Measurements from ENCODE around the gene ROR1.
A peak's percentile ranks its signal among the peaks of the same experiment; 100 is the strongest.

The ROR1 gene

DNA sequence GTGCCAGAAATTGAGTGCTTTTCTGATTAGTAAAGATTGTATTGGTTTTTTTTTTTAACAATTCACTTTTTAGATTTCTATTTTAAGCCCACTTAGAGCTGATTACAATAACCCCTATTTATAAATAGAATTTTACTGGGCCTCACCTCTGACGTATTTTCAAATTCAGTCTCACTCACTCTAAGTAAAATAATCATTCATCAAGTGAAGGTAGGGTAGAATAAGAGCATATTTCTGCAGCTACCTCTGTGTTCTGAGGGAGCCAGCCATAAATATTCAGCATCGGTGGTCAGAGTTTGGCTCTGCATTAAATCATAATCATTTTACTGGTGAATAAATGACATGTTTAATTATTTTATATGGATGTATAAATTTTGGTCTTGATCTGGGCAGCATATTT lies 333.8 kb downstream of the ROR1 start:
- DNase-seq (ENCODE audit: low read depth), result no peak

DNA sequence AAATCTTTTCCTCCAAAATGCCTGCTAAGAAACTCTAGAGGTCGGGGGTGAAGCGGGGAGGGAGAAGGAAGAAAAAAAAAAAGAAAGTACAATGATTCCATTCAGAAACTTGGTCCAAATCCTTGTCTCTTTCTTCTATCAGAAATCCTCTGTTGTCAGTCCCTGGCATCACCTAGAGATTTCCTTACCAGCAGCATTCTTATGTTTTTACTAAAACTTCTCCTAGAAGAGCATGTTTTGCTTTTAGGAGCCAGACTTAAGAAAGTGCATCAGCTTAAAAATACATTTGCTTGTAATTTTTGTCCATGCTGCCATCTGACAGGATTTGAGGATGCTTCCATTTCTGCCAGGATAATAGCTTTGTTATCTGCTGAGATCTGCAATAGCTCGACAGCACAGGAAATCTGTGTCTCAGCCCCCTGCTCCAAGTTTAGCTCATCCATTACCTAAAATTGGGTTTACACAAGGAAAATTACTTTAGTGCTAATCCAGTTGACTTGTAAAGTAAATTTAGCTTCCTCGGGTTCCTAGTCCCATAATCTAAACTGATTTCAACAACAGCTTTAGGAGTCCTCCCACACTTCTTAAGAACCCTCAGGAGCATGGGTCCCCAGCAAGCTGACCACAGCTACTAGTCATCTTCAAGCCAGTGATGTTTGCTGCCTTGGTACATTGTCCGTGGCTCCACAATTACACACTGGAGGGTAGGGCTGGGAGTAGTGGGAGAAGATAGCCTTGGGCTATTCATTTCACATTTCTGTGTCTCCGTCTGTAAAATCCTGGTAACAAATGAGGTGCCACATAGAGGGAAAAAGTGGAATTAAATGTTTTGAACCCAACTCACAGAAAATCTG lies 337.3 kb downstream of the ROR1 start:
- DNase-seq (ENCODE audit: low read depth), result no peak

DNA sequence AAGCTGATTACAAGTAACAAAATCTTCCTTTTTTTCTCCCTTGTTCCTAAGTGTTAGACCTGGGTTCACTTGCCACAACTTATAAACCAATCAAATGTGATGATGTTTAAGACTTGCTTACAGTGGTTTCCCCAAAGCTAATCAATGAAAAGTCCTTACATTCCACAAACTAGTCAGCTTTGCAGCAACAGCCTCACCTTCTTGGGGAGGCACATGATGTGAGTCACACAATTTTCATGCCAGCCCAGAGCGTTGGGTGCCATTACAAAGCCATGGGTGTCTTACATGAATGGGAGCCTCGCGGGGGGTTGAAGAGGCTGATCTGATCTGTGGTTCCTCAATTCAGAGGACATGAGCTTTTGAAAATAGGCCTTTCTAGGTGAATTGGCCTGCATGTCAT lies 338.0 kb downstream of the ROR1 start:
- DNase-seq (ENCODE audit: low read depth), result no peak

DNA sequence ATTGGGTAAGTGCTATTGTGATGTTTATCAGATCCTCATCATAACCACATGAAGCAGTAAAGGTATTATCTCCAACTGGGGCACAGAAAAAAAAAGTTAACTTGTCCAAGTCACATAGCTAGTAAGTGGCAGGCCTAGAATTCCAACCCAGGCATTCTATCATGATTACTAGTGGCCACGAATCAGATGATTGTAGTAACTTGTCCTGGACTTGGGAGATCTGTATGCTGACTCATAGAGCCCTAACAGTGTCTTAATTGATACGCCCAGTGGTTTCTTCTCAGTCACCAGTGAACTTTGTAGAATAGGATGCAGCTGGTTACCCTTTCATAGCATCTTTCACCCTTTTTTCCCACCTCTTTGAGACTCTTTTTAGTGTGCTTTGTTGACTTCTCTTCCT lies 338.5 kb downstream of the ROR1 start:
- DNase-seq (ENCODE audit: low read depth), result no peak

DNA sequence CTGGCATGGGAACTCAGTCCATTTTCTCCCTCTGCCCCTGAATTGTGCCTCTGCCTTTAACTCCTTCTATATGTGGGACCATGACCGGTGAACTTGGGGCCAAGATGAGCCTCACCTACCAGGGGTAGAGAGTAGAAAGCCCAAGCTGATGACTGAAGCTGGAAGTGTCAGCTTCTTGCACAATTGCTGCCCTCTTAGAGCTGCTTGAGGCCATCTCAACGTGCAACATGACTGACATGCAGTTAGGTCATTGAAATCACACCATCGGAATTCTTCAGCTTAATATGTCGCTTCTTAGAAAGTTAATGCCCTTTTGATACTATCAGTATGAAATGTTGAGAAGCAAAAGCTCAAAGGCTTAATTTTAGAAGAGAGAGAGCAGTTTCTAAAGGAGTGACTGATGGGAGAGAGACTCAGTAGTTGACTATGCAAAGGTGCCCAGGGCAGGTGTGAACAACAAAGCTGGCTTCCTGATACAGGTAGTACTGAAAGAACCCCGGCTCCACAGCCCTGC lies 340.3 kb downstream of the ROR1 start:
- no peak for DNase-seq (ENCODE audit: low read depth)

DNA sequence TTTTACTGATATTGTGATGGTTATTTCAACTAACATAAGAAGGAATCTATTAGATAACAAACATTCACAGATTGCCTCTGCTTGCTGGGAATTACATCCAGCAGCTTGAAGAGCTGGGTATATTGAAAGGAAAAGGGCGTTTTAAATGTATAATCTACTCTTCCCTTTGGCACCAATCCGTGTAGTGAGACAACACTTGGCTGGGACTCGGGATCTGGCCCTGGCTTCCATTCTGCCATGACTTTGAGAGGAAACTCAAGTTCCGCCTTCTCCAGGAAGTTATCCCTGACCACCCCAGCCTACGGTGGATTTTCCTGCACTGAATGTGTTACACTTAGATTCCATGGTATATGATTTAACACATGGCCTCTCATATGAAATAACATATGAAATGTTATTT lies 342.7 kb downstream of the ROR1 start:
- no peak for DNase-seq (ENCODE audit: low read depth)

DNA sequence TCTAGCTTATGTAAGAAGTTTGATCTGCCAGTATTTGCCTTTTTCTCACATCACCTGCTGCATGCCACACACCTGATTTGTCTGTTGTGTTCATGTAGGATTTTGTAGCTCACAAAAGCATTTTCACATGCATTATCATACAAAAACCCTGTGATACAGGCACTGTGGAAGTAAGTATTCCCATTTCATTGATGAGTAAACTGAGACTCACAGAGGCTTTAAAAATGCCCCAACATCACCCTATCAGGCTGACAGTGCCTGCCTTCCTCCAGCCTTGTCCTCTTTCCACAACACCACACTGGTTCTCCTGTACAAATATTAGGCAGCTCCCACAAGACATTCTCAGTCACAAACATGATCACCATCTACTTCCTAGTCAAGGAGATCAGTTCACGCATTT lies 343.7 kb downstream of the ROR1 start:
- DNase-seq (ENCODE audit: low read depth), result no peak

DNA sequence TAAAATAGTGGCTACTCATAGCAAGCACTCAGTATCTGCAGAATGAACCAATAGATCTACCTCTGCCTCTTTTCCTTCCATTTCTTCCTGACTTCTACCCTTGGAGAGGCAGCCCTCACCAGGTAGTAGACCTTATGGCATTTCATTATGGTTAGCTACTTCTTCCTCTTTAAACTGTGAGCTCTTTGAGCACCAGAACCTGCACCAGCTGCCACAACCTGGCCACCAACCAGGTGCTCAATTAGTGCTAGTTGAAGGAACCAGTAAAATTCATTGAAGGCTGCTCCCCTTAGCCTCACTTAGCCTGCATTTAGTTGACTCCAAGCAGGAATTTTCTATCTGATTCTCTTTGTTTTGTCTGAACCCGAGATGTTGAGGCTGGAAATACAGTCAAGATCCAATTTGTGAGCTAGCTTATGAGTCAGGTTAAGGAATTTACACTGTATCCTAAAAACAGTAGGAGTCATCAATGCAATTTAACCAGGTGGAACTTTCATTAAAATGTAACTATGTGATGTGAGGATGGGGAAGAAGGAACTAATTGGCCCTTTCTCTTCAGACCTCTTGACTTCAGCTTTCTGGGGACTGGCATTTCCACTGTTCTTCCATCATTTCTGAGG lies 348.1 kb downstream of the ROR1 start:
- no peak for DNase-seq (ENCODE audit: low read depth)

DNA sequence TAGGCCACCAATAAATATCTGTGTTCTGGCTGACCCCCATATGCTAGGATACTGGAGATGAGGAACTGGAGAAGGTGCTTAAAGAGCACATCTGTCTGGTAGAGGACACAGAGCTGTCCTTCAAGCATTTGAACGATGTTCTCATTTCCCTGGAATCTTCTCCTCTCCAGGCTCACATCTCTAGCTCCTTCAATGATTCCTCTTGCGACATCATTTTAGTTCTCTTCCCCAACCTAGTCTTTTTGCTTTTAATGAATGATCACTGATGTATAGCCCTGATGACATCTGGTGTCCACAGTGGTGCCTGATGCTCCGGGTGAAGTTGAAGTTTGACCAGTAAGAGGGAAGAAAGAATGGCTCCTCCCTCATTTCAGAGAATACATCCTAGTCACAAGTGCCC lies 348.8 kb downstream of the ROR1 start:
- no peak for DNase-seq (ENCODE audit: low read depth)

DNA sequence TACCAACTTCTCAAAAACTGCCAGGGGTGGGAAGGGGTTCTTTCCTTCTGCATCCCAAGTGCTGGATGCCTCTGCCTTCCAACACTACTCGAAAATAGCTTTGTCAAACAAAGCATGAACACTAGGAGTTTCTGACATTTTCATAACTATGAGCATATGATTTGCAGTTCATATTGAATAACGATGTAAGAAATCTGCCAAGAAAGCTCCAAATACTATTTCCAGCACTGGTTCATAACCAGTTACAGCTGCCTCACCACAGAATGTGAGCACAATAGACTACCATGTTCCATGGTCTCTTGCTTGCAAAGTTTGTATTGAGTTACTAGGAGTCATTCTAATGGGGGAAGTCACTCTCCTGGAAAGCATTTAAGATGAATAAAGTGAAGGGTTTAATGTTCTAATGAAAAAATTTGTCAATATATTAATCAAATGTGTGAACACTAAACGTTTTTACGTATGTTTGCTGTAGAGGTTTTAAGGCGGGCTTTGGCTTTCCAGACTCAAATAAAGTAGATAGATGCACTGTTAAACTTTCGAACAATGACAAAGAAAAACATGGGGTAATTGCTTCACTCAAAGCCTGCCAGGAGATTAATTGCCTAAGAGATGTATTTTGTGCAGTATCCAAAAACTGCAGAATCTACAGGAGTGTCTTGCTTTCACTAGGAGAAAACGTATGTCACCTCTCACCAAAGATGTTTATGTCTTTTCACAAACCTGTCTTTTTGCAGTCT lies 351.1 kb downstream of the ROR1 start:
- no peak for DNase-seq (ENCODE audit: low read depth)

DNA sequence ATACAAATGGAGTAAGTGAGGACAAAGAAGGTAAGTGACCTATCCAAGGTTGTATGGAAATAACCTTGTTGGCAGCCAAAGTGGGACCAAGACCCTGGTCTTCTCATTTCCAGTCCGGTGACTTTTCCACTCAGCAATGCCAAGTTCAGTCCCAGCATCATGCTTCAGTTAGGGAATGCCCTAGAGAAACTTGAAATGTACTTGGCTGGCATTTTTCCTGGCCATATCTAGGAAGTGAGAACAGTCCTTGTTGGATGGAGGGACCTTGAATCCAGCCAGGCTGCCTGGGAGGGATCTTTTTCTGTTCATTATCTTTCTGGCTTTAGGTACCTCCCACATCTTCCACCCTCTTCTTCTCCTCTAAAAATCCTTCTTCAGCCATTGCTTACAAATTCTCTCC lies 352.8 kb downstream of the ROR1 start:
- no peak for DNase-seq (ENCODE audit: low read depth)

DNA sequence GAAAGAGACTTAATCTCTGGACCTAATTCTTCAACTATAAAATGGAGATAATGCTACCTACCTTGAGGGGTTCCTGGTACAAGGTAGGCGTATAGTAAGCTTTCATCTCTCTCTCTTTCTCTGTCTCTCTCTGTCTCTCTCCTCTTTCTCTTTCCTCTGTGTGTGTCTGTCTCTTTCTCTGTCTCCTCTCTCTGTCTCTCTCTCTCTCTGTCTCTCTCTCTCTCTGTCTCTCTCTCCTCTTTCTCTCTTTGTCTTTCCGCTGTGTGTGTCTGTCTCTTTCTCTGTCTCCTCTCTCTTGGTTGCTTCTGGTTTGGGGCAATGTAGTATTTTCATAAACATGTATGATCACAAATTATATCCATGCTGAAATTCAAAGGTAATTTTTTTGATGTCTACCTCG lies 353.5 kb downstream of the ROR1 start:
- DNase-seq (ENCODE audit: low read depth), result no peak

DNA sequence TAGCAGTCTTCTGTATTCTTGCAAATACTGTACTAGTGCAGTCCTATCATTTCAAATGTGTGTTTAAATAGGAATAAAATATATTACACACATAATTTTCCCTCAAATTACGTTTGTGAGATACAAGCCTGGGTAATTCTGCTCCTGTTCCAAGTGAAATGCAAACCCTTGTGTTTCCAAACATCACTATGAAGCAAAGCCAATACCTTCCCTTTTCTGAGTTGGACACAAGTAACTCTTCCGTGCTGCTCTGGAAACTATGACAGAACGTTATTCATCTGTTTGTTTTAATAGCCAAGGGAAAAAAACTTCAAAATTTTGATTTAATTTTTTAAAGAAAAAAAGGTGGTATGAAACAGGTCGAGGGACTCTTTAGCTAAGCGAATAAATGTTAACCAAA lies 355.9 kb downstream of the ROR1 start:
- no peak for DNase-seq (ENCODE audit: low read depth)

DNA sequence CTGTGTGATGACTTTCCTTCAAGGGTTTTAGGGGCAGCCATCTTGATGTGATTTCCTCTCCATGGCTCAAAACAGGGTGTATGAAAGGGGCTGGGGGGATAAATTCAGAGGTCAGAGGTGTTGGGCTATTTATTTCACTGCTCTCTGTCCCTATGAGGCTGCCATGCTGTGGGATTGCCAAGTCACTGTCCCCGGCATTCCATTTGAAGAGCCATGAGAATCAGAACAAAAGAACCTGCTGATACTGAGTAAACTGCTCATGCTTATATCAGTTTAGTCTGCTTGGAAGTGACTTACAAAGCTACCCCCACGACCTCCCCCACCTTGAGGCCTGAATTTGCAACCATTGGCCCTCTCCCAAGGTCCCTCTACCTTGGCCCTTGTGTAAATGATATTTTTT lies 357.3 kb downstream of the ROR1 start:
- no peak for DNase-seq (ENCODE audit: low read depth)

DNA sequence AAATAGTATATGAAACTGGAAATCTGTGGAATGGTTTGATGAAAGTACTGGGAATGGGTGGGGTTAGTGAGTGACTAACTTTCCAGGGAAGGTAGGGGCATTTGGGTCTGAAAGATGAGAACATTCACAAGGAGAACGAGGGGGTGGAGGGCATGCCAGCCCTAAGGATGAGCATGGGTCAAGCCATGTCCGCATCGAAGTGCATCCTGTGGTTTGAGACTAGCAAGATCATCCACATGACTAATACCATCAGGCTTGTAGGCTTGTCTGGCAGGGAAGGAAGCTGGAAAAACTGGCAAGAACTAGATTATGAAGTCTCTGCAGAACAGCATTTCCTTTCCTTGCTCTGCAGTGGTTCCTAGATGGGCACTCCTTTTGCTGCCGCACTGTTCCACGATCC lies 359.2 kb downstream of the ROR1 start:
- no peak for DNase-seq (ENCODE audit: low read depth)

DNA sequence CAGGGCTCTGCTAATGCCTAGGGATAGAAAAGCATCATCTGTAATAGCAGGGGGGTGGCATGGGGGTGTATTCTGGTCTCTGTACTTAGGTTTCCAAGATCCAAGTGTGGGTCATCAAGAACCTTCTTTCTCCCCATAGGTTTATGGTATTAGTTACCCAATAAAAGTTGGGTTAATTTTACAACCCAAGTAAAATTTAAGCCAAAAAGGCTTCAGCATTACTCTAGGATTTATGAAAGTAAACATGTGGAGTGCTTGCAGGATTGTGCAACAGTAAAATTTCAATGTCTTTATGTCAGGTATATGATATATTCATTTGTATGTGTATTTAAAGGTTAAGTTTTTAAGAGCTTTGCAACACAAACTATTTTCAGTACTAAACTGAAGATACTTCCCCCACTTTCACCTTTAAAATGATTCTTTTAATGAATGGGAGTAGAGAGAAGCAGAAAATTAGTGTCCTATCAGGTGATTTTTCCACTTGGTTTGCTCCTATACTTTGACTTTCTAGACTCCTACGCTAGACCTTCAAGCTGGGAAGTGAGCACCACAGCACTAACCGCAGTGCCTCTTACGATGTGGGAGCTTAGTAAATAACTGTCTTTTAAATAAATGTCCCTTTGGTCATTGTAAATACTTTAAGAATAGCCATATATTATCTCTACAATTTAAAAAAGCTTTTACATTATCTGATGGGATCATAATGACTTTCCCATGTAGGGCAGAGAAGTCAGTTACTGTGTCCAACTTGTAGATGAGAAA lies 361.8 kb downstream of the ROR1 start:
- no peak for DNase-seq (ENCODE audit: low read depth)

DNA sequence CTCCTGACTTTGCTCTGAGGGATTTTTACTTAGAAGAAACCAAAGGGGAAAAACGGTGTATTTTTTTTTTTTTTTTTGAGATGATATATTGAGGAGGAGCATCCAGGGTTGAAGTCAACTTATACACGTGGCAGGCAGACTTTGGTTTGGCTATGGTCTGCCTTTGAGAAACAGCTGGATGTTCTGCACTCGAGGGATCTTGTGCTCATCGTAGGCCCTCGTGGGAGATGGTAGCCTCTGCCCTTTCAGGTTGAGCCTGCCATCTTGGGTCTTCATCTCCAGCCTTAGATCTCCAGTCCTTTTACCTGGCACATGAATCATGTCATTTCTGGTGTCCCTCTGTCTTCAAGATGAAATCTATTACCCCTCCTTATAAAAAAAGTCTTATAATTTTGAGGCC lies 362.5 kb downstream of the ROR1 start:
- no peak for DNase-seq (ENCODE audit: low read depth)

DNA sequence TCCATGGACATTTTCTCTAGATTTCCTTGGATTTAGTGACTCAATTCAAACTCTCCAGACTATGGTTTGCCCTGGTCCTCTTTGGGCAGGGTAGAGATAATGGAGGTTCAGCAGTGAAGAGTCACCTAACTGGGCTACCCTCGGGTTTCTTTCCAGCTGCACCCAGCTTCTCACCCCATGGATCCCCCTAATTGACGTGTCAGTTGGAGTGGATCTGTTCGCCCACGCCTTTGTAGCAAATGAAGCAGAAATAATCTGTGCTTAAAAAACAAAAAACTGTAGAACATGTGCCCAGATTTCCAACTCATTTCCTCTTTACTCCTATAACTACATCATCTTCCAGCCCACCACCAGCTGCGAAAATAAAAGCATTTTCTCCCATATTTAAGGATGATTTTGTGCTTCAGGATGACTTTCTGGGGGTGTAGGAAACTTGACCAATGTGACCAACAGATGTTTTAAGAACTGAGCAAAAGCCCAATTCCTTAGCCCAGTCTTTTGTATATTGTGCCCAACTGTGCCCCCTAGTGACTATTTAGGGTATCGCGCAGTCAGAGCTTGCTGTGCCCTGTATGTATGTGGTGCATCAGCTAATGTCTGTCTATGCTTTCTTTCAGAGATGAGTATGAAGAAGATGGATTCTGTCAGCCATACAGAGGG lies 363.1 kb downstream of the ROR1 start:
- peak; percentile 45 for DNase-seq (ENCODE audit: low read depth)

DNA sequence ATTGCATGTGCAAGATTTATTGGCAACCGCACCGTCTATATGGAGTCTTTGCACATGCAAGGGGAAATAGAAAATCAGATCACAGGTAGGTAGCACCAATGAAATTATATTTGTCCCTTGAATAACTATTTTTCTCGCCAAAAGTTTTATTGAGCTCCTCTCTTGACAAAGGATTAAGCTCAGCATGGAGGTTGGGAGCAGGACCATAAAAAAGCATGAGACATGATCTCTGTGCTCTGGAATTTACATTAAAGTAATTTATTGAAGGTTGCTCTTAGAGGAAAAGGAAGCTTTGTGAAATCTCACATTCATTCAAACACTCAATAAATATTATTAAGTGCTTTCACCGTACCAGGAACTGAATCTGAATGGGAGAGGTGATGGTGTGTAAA lies 363.6 kb downstream of the ROR1 start:
- DNase-seq (ENCODE audit: low read depth), result no peak

DNA sequence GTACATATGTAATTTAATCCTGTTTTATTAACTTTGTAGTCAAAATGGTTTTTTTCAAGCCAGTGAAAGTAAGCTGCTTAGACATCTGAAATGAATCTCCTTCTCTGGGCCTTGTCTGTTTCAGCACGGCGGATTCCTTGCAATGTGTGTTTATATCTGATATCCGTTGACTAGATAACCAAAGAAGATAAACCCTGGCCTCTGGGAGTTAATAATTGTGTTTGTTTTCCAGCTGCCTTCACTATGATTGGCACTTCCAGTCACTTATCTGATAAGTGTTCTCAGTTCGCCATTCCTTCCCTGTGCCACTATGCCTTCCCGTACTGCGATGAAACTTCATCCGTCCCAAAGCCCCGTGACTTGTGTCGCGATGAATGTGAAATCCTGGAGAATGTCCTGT lies 366.1 kb downstream of the ROR1 start:
- no peak for DNase-seq (ENCODE audit: low read depth)

DNA sequence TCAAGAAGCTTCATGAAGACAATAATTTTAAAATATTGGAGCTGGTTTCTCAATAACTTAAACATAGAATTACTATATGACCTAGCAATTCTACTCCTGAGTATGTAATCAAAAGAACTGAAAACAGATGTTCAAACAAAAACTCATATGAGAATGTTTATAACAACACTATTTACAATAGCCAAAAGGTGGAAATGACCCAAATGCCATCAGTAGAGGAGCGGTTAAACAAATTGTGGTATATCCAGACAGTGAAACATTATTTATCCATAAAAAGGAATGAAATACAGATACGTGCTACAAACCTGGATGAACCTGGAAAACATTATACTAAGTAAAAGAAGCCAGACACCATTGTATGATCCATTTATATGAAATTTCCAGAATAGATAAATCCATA lies 366.8 kb downstream of the ROR1 start:
- DNase-seq (ENCODE audit: low read depth), result no peak

All from T follicular helper cell (primary cell).